HG03442 (cell line): ENCODE results near the gene ZNF225.
"Not testable (repeated sequence)": the region's sequence is repeated elsewhere in the genome, so short reads cannot be mapped to it uniquely, and the experiment has no call there.

Source experiments
- ATAC-seq: cut with Tn5 transposase; IDR thresholded peaks from one replicate; pipeline ENCODE4 v1.9.1; 2021; ENCODE audit warnings: mild to moderate bottlenecking, moderate library complexity; ENCODE audit not compliant: unreplicated experiment

Gene ZNF225

GRCh38 chr19:44156475-44156874 is 43.3 kb downstream of the ZNF225 start:
- ATAC-seq, result no peak

- ATAC-seq, result no peak
These were observed 50.6 kb downstream of the ZNF225 start for GRCh38 chr19:44163789-44164188.

GRCh38 chr19:44164327-44164672 is 51.1 kb downstream of the ZNF225 start:
- no peak for ATAC-seq

- peak; percentile 79 for ATAC-seq
These were observed 51.7 kb downstream of the ZNF225 start, which contains the start of gene ZNF226 for GRCh38 chr19:44164673-44165512. Gene ZNF226, plus strand, starts transcription at chr19:44165100. Its CDS starts 4,981 bp downstream, at chr19:44170081.

GRCh38 chr19:44170660-44171059 is 57.5 kb downstream of the ZNF225 start:
- not testable (repeated sequence) for ATAC-seq

- ATAC-seq, result no peak
These were observed 63.4 kb downstream of the ZNF225 start for GRCh38 chr19:44176590-44176989.

- no peak for ATAC-seq
These were observed 67.8 kb downstream of the ZNF225 start for GRCh38 chr19:44180968-44181367.

- ATAC-seq, result no peak
These were observed 68.9 kb downstream of the ZNF225 start for GRCh38 chr19:44182145-44182544.
